Urinary bladder (tissue), 4 donors: ENCODE measurements around the gene CADM4. TPM values are rescaled to one million over a fixed set of nuclear protein-coding genes. Genes with fewer than 3 reads are reported as not detected.

ENCODE experiments used
- DNase-seq: peaks from one replicate; pipeline ENCODE4 v3.0.0-alpha.2; 2015; ENCODE audit errors: extremely low spot score
- H3K27ac ChIP-seq: one replicate; pipeline ENCODE4 v1.5.1; 2013; ENCODE audit warnings: low read depth, mild to moderate bottlenecking, moderate library complexity
- H3K36me3 ChIP-seq: one replicate; pipeline ENCODE4 v1.6.1; 2013; ENCODE audit warnings: mild to moderate bottlenecking, moderate library complexity; ENCODE audit not compliant: insufficient read depth
- H3K4me1 ChIP-seq: one replicate; pipeline ENCODE4 v1.6.1; 2013; ENCODE audit warnings: mild to moderate bottlenecking, moderate library complexity; ENCODE audit not compliant: insufficient read depth
- H3K4me3 ChIP-seq: one replicate; pipeline ENCODE4 v1.5.1; 2013; ENCODE audit warnings: low read depth, low read length
- WGBS: extraction: QIAGEN DNeasy Blood & Tissue Kit; methylation state at CpG from one replicate; pipeline ENCODE4 v1.1.7; 2013; 5-methylcytosine and 5-hydroxymethylcytosine counted together
- polyA plus RNA-seq: library from polyadenylated mRNA; stranded (reverse); fragments of 200-250 nt; gene quantifications from one replicate; pipeline ENCODE4 v1.2.3, GENCODE V29; 2013
- total RNA-seq: library from RNA; depleted of rRNA; stranded (reverse); fragments of >200 nt; gene quantifications from one replicate; pipeline ENCODE4 v1.2.3, GENCODE V29; 2014
- donor health status: healthy with polysubstance abuse.
- donor health status: healthy.

Gene CADM4
- total and polyA plus RNA-seq, 2 donors: 8.7 to 13.3 TPM

DNA sequence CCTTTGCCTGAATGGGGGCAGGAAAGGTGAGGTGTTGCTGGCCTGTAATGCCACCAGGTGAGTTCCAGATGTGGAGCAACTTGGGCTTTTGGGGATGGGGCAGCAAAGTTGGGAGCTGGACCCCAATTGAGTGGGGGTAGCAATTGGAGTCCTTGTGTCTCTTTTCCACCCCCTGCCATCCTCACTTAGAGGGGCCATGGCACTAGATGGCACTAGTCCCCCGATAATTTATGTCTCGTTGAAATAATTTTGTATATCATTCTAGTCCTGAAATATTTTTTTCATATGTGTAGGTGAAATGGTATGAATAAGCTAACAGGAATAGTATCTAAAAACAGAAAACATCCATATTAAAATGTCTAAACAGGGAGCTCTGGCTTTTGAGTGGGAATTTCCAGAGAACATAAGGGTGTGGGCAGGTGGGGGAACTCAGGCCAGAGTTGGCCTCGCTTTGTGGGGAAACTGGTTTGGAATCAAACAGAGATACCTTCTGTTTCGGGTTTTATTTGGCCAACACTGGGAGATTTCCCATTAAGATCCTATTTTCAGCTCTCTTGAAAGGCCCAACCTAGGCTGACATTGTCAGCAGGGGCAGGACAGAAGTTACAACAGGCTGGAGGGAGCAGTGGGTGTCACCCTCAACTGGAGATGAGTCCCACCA lies 39.9 kb downstream of the CADM4 start:
- no peak overlapping the region for H3K27ac ChIP-seq
- no peak overlapping the region for H3K4me3 ChIP-seq
- 83% methylated on average over 4 of the region's 4 CpGs for WGBS
- DNase-seq: no peak
- H3K4me1 ChIP-seq: no peaks in the 10 kb centered on the region
- H3K36me3 ChIP-seq: no peaks in the 10 kb centered on the region

DNA sequence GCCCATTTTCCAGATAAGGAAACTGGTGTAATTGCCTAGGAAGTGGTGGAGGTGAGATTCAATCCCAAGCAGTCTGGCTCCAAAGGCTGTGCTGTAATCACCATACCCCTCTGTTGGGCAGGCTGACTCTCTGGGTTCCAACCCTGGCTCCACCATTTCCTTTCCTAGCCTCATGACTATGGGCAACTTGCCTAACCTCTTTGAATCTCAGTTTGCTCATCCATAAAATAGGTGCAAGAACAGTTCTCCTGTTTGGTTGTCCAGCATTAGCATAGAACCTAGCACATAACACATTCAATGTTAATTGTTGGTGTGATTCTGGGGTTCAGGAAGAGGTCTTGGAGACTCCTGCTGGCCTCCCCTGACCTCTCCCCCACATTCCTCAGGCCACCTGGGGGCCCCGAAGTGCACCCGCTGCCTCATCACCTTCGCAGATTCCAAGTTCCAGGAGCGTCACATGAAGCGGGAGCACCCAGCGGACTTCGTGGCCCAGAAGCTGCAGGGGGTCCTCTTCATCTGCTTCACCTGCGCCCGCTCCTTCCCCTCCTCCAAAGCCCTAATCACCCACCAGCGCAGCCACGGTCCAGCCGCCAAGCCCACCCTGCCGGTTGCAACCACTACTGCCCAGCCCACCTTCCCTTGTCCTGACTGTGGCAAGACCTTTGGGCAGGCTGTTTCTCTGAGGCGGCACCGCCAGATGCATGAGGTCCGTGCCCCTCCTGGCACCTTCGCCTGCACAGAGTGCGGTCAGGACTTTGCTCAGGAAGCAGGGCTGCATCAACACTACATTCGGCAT lies 41.0 kb downstream of the CADM4 start:
- Histone ChIP-seq H3K4me1 (no peaks in the 10 kb centered on the region), H3K36me3 (no peaks in the 10 kb centered on the region), H3K4me3 (no peak overlapping the region), H3K27ac (no peak overlapping the region)
- no peak for DNase-seq
- WGBS: 93% methylated on average over 19 of the region's 19 CpGs

DNA sequence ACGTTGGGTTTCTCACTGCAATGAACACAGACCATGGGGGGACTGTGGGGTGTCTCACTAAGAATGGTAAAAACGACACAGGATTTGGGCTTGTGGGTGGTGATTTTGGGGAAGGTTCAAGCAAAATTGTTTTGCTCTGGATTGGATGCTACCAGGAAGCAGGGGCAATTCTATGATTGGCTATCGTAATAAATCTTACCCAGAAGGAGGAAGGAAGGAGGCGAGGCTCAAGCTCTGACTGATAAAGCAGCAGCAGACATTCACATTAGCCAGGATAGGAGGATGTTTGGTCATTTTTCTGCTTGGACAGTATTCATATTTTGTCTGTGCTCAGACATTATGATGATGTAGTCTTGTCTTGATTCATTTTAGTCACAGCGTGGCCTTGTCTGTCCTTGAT lies 41.8 kb downstream of the CADM4 start:
- WGBS: 46% methylated on average over 5 of the region's 5 CpGs
- peaks cover 3% of the 10 kb centered on the region for H3K36me3 ChIP-seq
- no peak overlapping the region for H3K4me3 ChIP-seq
- no peak overlapping the region for H3K27ac ChIP-seq
- DNase-seq: no peak
- no peaks in the 10 kb centered on the region for H3K4me1 ChIP-seq

GRCh38 chr19:43596842-43597461 lies 42.7 kb downstream of the CADM4 start:
- Histone ChIP-seq H3K27ac (no peak overlapping the region), H3K4me1 (no peaks in the 10 kb centered on the region), H3K4me3 (peak overlapping the region; percentile 49), H3K36me3 (peaks cover 5% of the 10 kb centered on the region)
- no peak for DNase-seq
- 16% methylated on average over 7 of the region's 7 CpGs for WGBS

- peak; percentile 99 for DNase-seq
- under 1% methylated on average over 60 of the region's 60 CpGs for WGBS
- peak within 1 kb of the TSS; percentile 97 for H3K27ac ChIP-seq
- peaks cover 5% of the 10 kb centered on the region for H3K36me3 ChIP-seq
- no peaks in the 10 kb centered on the region for H3K4me1 ChIP-seq
- peak within 1 kb of the TSS; percentile 53 for H3K4me3 ChIP-seq
Observed at GRCh38 chr19:43595999-43596841, 43.4 kb downstream of the CADM4 start, which contains the start of the genes IRGQ and ZNF576. IRGQ (minus strand) TSS chr19:43596134; CDS start chr19:43595338, 796 bp downstream. ZNF576 (plus strand) TSS chr19:43596595; CDS start chr19:43597109, 514 bp downstream.

- WGBS: 1% methylated on average over 18 of the region's 18 CpGs
- peak overlapping the region; percentile 39 for H3K27ac ChIP-seq
- H3K36me3 ChIP-seq: peaks cover 5% of the 10 kb centered on the region
- peak overlapping the region; percentile 53 for H3K4me3 ChIP-seq
- H3K4me1 ChIP-seq: no peaks in the 10 kb centered on the region
- DNase-seq: no peak
Observed at GRCh38 chr19:43595605-43595998, 44.0 kb downstream of the CADM4 start.

GRCh38 chr19:43594710-43595604 lies 44.7 kb downstream of the CADM4 start:
- WGBS: 2% methylated on average over 64 of the region's 64 CpGs
- Histone ChIP-seq H3K27ac (peak overlapping the region; percentile 39), H3K4me1 (no peaks in the 10 kb centered on the region), H3K36me3 (peaks cover 5% of the 10 kb centered on the region), H3K4me3 (peak overlapping the region; percentile 53)
- no peak for DNase-seq

DNA sequence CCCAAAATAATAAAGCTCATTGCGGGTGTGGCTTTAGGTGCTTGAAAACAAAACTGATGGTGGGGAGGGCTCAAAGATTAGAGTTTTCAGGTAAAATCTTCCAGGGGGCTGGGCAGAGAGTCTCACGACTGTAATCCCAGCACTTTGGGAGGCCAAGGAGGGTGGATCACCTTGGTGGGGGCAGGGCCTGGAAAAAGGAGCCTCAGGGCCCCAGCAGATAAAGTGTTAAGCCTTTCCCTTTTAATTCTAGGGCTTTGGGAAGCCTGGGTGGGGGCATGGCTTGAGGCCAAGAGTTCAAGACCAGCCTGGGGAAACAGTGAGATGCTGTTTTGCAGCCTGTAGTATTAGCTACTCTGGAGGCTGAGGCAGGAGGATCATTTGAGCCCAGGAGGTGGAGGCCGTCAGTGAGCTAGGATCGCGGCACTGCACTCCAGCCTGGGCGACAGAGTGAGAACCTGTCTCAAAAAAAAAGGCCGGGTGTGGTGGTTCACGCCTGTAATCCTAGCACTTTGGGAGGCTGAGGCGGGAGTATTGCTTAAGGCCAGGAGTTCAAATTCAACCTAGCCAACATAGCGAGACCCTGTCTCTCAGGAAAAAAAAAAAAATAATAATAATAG lies 45.5 kb downstream of the CADM4 start:
- Histone ChIP-seq H3K27ac (no peak overlapping the region), H3K36me3 (peaks cover 5% of the 10 kb centered on the region), H3K4me1 (no peaks in the 10 kb centered on the region), H3K4me3 (peak overlapping the region; percentile 53)
- WGBS: 89% methylated on average over 10 of the region's 10 CpGs
- no peak for DNase-seq

DNA sequence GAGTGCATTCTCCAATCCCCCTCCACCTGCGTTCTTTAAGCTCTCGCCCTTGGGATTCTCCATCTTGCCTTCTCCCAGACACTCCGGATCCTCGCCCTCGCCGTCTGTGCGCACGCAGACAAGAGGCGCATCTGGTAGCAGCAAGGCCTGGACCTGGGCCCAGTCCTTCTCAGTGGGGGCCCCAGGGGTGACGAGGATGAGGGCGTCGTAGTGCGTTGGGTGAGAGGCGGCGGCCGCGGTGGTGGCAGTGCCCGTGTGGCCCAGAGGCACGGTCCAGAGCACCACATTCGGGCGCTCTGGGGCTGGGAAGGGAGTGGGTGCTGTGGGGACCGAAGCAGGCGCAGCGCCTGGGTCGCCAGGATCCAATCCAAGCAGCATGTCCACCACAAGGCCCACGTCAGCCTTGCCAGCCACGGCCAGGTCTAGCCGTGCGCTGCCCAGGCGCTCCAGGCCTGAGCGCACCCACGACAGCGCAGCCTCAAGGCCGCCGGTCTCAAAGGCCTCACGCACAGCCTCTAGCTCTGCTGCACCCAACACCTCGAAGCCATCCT lies 46.8 kb downstream of the CADM4 start:
- DNase-seq: no peak
- H3K27ac ChIP-seq: no peak overlapping the region
- 94% methylated on average over 37 of the region's 37 CpGs for WGBS
- H3K4me3 ChIP-seq: no peak overlapping the region
- H3K36me3 ChIP-seq: peaks cover 5% of the 10 kb centered on the region
- H3K4me1 ChIP-seq: no peaks in the 10 kb centered on the region

GRCh38 chr19:43591904-43592772 lies 47.5 kb downstream of the CADM4 start:
- no peak for DNase-seq
- no peaks in the 10 kb centered on the region for H3K4me1 ChIP-seq
- peaks cover 5% of the 10 kb centered on the region for H3K36me3 ChIP-seq
- H3K27ac ChIP-seq: no peak overlapping the region
- H3K4me3 ChIP-seq: no peak overlapping the region
- WGBS: 95% methylated on average over 63 of the region's 63 CpGs

- Histone ChIP-seq H3K36me3 (peaks cover 5% of the 10 kb centered on the region), H3K27ac (no peak overlapping the region), H3K4me3 (no peak overlapping the region), H3K4me1 (no peaks in the 10 kb centered on the region)
- 85% methylated on average over 6 of the region's 6 CpGs for WGBS
- DNase-seq: no peak
Observed at GRCh38 chr19:43589678-43590077, 50.0 kb downstream of the CADM4 start.
